Endothelial cell of umbilical vein (primary cell): ENCODE measurements around the gene ONECUT2. TPM values are rescaled to one million over a fixed set of nuclear protein-coding genes. Genes with fewer than 3 reads are reported as not detected.

Experiments used
- BruUV-seq: library from RNA; stranded (reverse); fragments of 400-500 nt; replicated peaks from 2 replicates; lab custom pipeline; 2021; lab: Mats Ljungman, UMichigan
- CTCF ChIA-PET: fragments of 300-600, 350-600 bp; sonication (Branson Sonifier 250); formaldehyde crosslinking; loops from one replicate; lab custom pipeline; 2021; ENCODE audit warnings: antibody characterized with exemption, inconsistent platforms; lab: Charles Lee
- POLR2A ChIA-PET: fragments of 300-600, 350-600 bp; sonication (Branson Sonifier 250); formaldehyde crosslinking; loops from one replicate; lab custom pipeline; 2021; ENCODE audit warnings: antibody characterized with exemption, inconsistent platforms; lab: Charles Lee
- DNase-seq: peaks from one replicate; pipeline ENCODE4 v3.0.0-alpha.2; 2011; ENCODE audit warnings: low read depth, low spot score
- FAIRE-seq: peaks from 2 replicates; lab custom pipeline; 2011; peaks lifted over from hg19 to GRCh38; lab: Jason Lieb, UNC
- H2AFZ ChIP-seq: 2 replicates; pipeline ENCODE4 v1.6.0; 2012; ENCODE audit warnings: low read depth, low read length, control low read depth, inconsistent platforms
- H3K27ac ChIP-seq: 2 replicates; pipeline ENCODE4 v1.5.1; 2011; ENCODE audit warnings: low read depth, mild to moderate bottlenecking, control low read depth, low read length, moderate library complexity; ENCODE audit not compliant: insufficient read depth
- H3K27me3 ChIP-seq, 2 experiments: 2 replicates each; pipeline versions ENCODE4 v1.6.0 to v1.6.1; 2011; ENCODE audit warnings: low read length in 2 of 2, mixed read lengths in 1 of 2; ENCODE audit not compliant: control insufficient read depth in 2 of 2, insufficient read depth in 2 of 2
- H3K36me3 ChIP-seq, 2 experiments: 2 replicates in 1 of 2; 3 replicates in 1 of 2; pipeline ENCODE4 v1.5.1; 2011; ENCODE audit warnings: low read length in 2 of 2, mild to moderate bottlenecking in 1 of 2, moderate library complexity in 1 of 2; ENCODE audit not compliant: control insufficient read depth in 2 of 2, insufficient read depth in 2 of 2; ENCODE audit errors: extremely low read depth in 1 of 2
- H3K4me1 ChIP-seq: 3 replicates; pipeline ENCODE4 v1.5.1; 2011; ENCODE audit warnings: mild to moderate bottlenecking, low read length; ENCODE audit not compliant: control insufficient read depth, insufficient read depth; ENCODE audit errors: extremely low read depth
- H3K4me2 ChIP-seq: 2 replicates; pipeline ENCODE4 v1.6.1; 2011; ENCODE audit warnings: low read length, control low read depth, mixed read lengths; ENCODE audit not compliant: insufficient read depth
- H3K4me3 ChIP-seq, 3 experiments: fragments of 200-600 bp in 1 of 3; sonication (generic), shearing (Covaris generic) in 1 of 3; replicated peaks in 1 of 3; 2 replicates each; pipeline ENCODE4 v1.5.1; 2011 to 2016; ENCODE audit warnings: control low read depth in 3 of 3, low read length in 3 of 3, mild to moderate bottlenecking in 2 of 3, inconsistent platforms in 1 of 3, low read depth in 1 of 3, moderate library complexity in 1 of 3; ENCODE audit not compliant: insufficient read depth in 1 of 3
- H3K79me2 ChIP-seq: 2 replicates; pipeline ENCODE4 v1.6.0; 2012; ENCODE audit warnings: low read length, inconsistent platforms; ENCODE audit not compliant: control insufficient read depth, insufficient read depth
- H3K9ac ChIP-seq: replicated peaks from 2 replicates; pipeline ENCODE3; 2011; ENCODE audit warnings: low read length, control low read depth; ENCODE audit not compliant: insufficient read depth; ENCODE audit errors: extremely low read depth
- H3K9me1 ChIP-seq: replicated peaks from 3 replicates; pipeline ENCODE4 v1.6.0; 2011; ENCODE audit warnings: mild to moderate bottlenecking, low read length; ENCODE audit not compliant: control insufficient read depth, insufficient read depth; ENCODE audit errors: extremely low read depth
- H3K9me3 ChIP-seq: replicated peaks from 2 replicates; pipeline ENCODE4 v1.5.1; 2012; ENCODE audit warnings: low read length, inconsistent platforms; ENCODE audit not compliant: control insufficient read depth, insufficient read depth
- H4K20me1 ChIP-seq: replicated peaks from 2 replicates; pipeline ENCODE3; 2011; ENCODE audit warnings: mild to moderate bottlenecking, low read length; ENCODE audit not compliant: control insufficient read depth, insufficient read depth; ENCODE audit errors: extremely low read depth
- CTCF ChIP-seq, 2 donors: IDR thresholded peaks; 1 replicate in 1 of 2; 2 replicates in 1 of 2; pipeline ENCODE4 v1.5.1; 2011; ENCODE audit warnings: low read length in 2 of 2, mild to moderate bottlenecking in 2 of 2, moderate library complexity in 2 of 2, control low read depth in 1 of 2, inconsistent platforms in 1 of 2, low read depth in 1 of 2; ENCODE audit not compliant: insufficient read depth in 1 of 2; ENCODE audit errors: extremely low read depth in 1 of 2
- EZH2 ChIP-seq: IDR thresholded peaks from 2 replicates; pipeline ENCODE4 v1.6.1; 2012; ENCODE audit warnings: borderline replicate concordance, low read depth, mild to moderate bottlenecking, moderate library complexity, low read length, inconsistent platforms; ENCODE audit not compliant: severe bottlenecking
- FOS ChIP-seq: IDR thresholded peaks from 2 replicates; pipeline ENCODE4 v1.6.1; 2011; ENCODE audit warnings: mild to moderate bottlenecking, low read length, moderate library complexity, borderline replicate concordance; ENCODE audit not compliant: insufficient read depth
- GATA2 ChIP-seq: IDR thresholded peaks from 2 replicates; pipeline ENCODE4 v1.7.0; 2011; ENCODE audit warnings: low read depth, mild to moderate bottlenecking, moderate library complexity, mixed read lengths, low read length; ENCODE audit not compliant: insufficient read length, insufficient read depth
- JUN ChIP-seq: IDR thresholded peaks from 2 replicates; pipeline ENCODE4 v1.6.1; 2011; ENCODE audit warnings: borderline replicate concordance, low read depth; ENCODE audit not compliant: insufficient read length, insufficient read depth
- MAX ChIP-seq: IDR thresholded peaks from 2 replicates; pipeline ENCODE4 v1.6.1; 2011; ENCODE audit not compliant: insufficient read depth, insufficient read length
- MYC ChIP-seq: IDR thresholded peaks from one replicate; pipeline ENCODE4 v1.6.1; 2011; ENCODE audit warnings: mild to moderate bottlenecking, low read depth, low read length
- POLR2A ChIP-seq: IDR thresholded peaks from 2 replicates; pipeline ENCODE4 v1.6.1; 2012; ENCODE audit warnings: low read depth, mild to moderate bottlenecking, control low read depth, low read length
- POLR2AphosphoS5 ChIP-seq: IDR thresholded peaks from 2 replicates; pipeline ENCODE4 v1.6.1; 2012; ENCODE audit warnings: low read depth, mild to moderate bottlenecking, control low read depth, low read length, moderate library complexity; ENCODE audit not compliant: insufficient read depth
- dilution Hi-C: fragments of 300-500 bp; cut with MboI; formaldehyde crosslinking; loops from one replicate; pipeline ENCODE4 v1.15.0; 2019; ENCODE audit warnings: low sequenced_read_pairs; ENCODE audit not compliant: extremely low pct_ligation_motif_present
- intact Hi-C: fragments of 100-400 bp; cut with micrococcal nuclease; formaldehyde crosslinking; loops from one replicate; pipeline ENCODE4 v1.10.0; 2022
- polyA plus RNA-seq, 4 experiments: library from polyadenylated mRNA; depleted of rRNA in 3 of 4; stranded (reverse) in 3 of 4; unstranded in 1 of 4; fragments of >200 nt; gene quantifications; 2 replicates each; pipeline versions ENCODE4 v1.2.1 to v1.2.3, GENCODE V29; 2011 to 2012; ENCODE audit warnings: missing spikeins in 1 of 4
- total RNA-seq: library from RNA; stranded (reverse); gene quantifications from 2 replicates; pipeline ENCODE4 v1.2.3, GENCODE V29; 2021

The ONECUT2 gene
- total and polyA plus RNA-seq, 2 donors (not counting 3 experiments of a cell fraction or from before 2014, with no cell fraction given): 0.01 to 0.62 TPM

GRCh38 chr18:57497372-57498294 lies 62.5 kb downstream of the ONECUT2 start:
- BruUV-seq: no TSS peak

More at GRCh38 chr18:57497372-57498294, 62.5 kb downstream of the ONECUT2 start:
- no peak for DNase-seq
- no peak overlapping the region for H3K9ac ChIP-seq
- intact Hi-C loops (no loop called here), dilution Hi-C loops (no loop called here)
- ChIA-PET POLR2A (no interaction called here), CTCF (no interaction called here)
- H2AFZ ChIP-seq: no peak overlapping the region
- FAIRE-seq: no peak
- H3K27ac ChIP-seq: no peak overlapping the region
- H3K36me3 ChIP-seq: no peaks in the 10 kb centered on the region
- no peaks in the 10 kb centered on the region for H3K4me1 ChIP-seq
- H3K4me2 ChIP-seq: no peak overlapping the region
- H3K27me3 ChIP-seq: peaks cover 0 to 1% of the 10 kb centered on the region in 2 experiments
- TF ChIP-seq EZH2 (no peak), POLR2A (no peak), CTCF (IDR thresholded peaks at IDR 0.05; ENCODE audit: extremely low read depth in 1 of 2, insufficient read depth in 1 of 2, low read depth in 1 of 2, low read length in 2 of 2) (no peak), JUN (no peak), MYC (no peak), FOS (no peak), MAX (no peak), GATA2 (no peak), POLR2AphosphoS5 (no peak)
- no peak overlapping the region for H3K4me3 ChIP-seq
- no peaks in the 10 kb centered on the region for H3K9me3 ChIP-seq
- H3K79me2 ChIP-seq: no peaks in the 10 kb centered on the region
- no peaks in the 10 kb centered on the region for H4K20me1 ChIP-seq
- H3K9me1 ChIP-seq: no peaks in the 10 kb centered on the region
